Measurements from ENCODE around the gene WDR20.

GRCh38 chr14:102094101-102094500 is 45.6 kb upstream of the WDR20 start:
- TF ChIP-seq CTCF (conservative IDR thresholded peaks at IDR 0.05; ENCODE audit: low read length) (no peak), EZH2phosphoT487 (IDR thresholded peaks at IDR 0.05; ENCODE audit: borderline replicate concordance, low read depth, low read length) (no peak)
